GM12891 (cell line): Measurements from ENCODE around the gene ITGA4.

ENCODE experiments used
- POLR2A ChIP-seq: IDR thresholded peaks from 2 replicates; pipeline ENCODE4 v1.6.1; 2011; ENCODE audit warnings: low read depth, low read length, control low read depth
- POLR2AphosphoS5 ChIP-seq: IDR thresholded peaks from 2 replicates; pipeline ENCODE4 v1.6.1; 2011; ENCODE audit warnings: low read depth, low read length, control low read depth

DNA sequence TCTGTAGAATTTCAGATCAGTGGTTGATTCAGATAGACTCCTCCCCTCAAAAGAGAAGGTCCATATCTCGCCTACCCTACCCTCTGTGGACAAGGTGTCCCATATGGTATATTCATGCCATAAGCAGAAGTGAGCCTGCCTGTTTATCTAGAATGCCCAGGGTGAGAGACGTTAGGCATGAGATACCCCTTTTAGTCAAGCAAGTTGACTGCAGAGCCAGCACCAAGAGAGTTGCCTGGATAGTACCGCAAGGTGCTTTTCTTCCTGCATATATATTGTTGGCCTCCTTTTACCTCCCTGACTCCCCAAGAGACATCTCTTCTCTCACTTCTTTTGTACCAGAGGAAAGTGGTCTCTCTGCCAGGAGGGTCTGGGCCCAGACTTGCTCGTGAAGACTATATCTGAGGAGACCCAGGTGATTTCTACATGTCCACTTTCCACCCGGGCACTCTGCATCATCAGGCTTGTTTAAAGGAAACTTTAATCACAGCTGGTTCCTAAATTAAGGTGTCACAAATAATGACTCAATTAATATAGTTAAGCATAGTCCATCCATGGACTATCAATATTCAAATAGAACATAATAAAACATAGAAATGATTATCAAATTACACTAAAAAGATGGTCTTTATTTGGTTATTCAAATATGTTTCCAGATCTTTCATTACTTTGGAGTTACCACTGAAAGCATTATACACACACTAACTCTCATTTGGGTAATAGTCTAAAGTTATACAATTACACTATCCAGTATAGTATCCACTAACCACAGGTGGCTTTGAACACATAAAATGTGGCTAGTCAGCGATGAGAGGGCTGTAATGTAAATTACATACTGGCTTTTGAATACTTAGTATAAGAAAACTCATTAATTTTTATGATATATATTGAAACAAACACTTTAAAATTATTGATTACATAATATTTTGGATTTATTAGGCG is 4.1 kb downstream of the ITGA4 start:
- peak; percentile 40; the same call in 1 of the 2 replicates for TF ChIP-seq POLR2A
- no peak for TF ChIP-seq POLR2AphosphoS5
